HG02981 (cell line): ENCODE measurements around the gene HOXB9.

Experiments used
- ATAC-seq: cut with Tn5 transposase; IDR thresholded peaks from one replicate; pipeline ENCODE4 v1.9.1; 2021; ENCODE audit warnings: mild to moderate bottlenecking, moderate library complexity; ENCODE audit not compliant: unreplicated experiment

HOXB9 gene

GRCh38 chr17:48588528-48588927 lies 37.6 kb downstream of the HOXB9 start:
- no peak for ATAC-seq

- ATAC-seq, result no peak
These were observed 38.1 kb downstream of the HOXB9 start for GRCh38 chr17:48588074-48588415.

DNA sequence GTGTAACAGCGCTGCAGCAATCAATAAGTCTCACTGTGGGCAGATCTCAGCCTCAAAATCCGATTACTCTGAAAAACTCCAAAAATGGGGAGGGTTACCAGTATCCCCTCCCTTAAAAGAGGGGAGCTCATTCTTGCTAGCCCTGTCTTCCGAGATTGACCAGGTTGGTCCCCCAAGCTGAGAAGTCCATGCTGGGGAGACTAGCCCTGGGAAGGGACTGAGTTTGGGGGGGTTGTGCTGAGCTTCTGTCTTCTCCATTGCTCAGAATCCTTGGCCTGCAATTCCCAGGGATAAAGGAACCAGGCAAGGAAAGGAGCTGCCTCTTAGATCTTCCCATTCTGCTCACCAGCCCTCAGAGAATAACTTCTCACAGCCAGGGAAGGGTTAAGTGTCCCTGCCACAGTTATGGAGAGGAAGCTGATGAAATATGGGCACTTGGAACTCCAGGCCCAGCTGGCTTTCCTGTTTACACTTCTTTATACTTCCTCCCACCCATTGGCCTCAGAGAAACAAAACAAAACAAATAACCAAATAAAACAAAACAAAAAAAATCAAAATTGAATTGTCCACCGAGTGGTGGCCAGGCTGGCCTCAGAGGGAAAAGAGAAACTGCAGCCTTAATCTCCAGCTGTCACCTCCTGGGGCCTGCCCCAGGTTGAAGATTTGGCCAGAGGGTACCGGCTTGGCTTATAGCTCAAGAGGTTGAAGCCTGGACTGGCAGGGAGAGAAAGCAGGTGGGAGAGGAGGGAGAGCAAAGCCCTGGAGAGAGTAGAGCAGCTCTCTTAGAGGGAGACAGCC lies 38.7 kb downstream of the HOXB9 start:
- ATAC-seq, result no peak

DNA sequence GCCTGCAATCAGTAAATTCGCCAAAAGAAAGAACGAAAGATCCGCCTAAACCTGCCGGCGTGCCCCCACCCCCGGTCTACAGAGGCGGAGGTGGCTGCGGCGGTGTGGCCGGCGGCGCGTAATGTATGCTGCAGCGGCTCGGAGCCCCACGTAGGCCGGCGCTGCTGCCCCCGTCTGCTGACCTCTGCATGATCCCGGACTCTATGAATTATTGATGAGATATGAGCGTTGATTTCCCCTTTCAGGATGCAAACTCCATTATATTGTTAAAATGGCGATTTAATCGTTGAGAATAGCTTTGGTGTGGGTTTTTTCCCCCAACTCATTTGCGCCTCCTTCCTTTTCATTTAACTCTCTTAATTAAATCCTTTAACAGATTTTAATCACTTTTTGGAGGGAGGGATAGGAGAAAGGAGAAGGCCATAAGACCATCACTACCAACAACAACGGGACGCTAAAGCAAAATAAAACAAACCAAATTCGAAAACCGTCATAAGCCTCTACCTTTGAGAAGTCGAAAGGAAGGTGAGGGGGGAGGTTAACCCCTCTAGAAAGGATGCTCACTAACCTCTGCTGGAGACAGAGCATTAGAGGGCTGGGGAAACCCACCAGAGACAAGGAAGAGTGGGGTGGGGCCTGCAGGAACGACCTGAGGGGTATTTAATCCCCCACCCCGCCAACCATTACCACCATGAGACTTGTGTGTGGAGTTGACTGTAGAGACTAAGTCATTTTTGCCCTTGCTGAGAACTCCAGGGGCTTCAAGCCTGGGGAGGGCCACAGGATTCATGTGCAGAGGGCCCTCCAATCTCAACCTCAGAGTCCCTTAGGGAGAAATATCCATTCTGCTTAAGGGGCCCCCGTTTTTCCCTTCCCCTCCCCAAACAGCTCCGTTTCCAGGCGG lies 39.6 kb downstream of the HOXB9 start:
- no peak for ATAC-seq

DNA sequence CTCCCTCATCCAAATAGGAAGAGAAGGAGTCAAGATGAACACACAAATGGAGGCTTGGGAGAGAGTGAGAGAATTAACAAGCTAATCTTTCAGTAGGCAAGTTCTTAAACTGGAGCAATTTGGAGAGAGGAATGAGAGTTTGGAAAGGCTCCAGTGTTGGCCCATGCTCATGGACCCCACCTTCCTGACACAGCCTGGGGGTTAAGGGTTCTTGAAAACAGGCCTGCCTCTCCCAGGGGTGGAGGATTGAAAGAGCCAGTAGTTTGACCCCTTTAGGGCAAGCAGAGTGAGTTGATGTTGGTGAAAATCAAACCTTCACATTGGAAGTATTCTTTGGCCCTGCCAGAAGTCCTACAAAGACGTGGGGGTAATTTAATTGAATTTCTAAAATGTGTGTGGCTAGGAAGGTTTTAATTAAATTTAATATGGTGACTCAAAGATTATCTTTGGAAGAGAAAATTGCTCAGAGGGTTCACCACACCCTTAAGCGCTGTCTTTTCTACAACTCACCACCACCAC lies 41.9 kb downstream of the HOXB9 start:
- ATAC-seq, result no peak

- ATAC-seq, result no peak
These were observed 42.4 kb downstream of the HOXB9 start for GRCh38 chr17:48583708-48584222.

DNA sequence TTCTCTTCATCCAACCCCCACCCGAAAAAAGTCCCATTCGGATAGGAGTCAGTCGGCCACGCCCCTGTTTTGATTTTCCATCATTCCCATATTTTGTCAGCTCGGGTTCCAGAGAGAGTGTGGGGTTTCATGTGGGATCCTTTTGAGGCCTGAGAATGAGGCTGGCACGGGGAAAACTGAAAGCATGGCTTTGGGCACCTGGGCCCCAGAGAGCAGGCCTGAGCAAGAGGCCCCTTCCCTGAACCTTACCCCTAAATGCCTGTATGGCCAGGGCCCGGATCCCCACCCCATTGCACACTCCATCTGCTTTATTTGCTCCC lies 43.4 kb downstream of the HOXB9 start:
- ATAC-seq, result no peak

- ATAC-seq, result no peak
These were observed 46.2 kb downstream of the HOXB9 start for GRCh38 chr17:48579760-48580554.

GRCh38 chr17:48579471-48579759 lies 46.7 kb downstream of the HOXB9 start:
- no peak for ATAC-seq

DNA sequence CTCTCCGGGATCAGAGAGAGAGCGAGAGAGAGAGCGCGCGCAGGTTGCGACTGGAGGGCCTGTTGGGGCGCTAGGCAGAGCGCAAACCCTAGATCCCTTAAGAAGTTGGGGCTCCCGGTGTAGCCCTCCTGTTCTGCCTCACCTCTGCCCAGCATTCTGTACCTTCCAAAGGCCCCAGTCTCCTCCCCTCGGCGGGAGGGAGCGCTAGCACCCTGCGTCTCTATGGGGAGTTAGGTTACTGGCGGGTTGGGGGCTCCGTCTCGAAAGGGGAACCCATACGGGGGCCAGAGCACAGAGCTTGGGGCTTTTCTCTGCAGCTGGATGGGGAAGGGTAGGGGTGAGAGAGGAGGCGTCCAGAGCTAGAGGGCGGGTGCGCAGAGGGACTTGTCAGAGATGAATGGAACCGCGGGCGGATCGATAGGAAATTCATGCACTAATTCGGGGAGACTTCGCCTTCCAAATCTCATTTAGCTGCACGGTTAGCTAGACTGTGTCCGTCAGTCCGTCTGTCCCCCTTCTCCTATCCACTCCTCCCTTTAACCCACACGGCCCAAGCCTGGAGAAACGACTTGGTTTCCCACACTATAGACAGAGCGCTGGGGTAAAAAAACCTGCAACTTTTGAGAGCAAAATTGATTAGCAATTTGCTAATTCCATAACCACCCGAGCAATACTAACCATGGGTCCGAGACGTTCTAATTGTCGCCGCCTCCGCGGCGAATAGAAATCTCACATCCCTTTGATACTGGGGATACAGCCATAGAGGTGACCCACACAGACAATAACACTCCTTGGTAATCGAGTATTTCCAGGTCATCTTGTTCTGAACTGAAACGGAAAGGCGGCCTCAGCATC lies 47.3 kb downstream of the HOXB9 start:
- ATAC-seq, result no peak

GRCh38 chr17:48577946-48578615 lies 48.1 kb downstream of the HOXB9 start, which contains the start of gene HOXB4:
TSS of gene HOXB4 (minus strand) at chr17:48578350. CDS start at chr17:48578319, 31 bp downstream.
- ATAC-seq, result no peak

DNA sequence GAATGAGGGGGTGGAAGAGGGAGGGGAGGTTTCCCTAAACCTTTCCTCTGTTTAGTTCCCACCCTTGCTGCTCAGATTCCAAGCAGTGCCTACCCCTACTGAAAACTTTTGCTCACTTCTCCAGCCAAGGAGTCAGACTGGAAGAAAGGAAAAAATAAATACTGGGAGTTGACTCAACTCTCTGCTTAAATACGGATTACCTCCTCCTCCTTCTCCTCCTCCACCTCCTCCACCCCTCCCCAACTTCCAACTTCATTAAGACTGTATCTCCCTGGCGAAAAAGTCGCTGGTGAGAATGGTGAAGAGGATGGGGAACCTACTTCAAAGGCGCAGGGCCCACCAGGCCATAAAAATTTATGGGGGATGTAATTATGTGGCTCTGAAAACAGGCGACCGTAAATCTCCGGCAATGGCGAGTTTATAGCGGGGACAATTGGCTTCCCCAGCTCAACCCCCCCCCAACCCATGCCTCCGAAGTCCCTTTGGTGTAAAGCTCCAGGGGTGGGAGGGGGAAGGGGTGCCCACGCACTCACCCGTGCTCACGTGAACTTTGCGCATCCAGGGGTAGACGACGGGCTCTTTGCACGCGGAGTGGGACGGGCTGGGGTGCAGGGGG lies 48.7 kb downstream of the HOXB9 start:
- no peak for ATAC-seq

DNA sequence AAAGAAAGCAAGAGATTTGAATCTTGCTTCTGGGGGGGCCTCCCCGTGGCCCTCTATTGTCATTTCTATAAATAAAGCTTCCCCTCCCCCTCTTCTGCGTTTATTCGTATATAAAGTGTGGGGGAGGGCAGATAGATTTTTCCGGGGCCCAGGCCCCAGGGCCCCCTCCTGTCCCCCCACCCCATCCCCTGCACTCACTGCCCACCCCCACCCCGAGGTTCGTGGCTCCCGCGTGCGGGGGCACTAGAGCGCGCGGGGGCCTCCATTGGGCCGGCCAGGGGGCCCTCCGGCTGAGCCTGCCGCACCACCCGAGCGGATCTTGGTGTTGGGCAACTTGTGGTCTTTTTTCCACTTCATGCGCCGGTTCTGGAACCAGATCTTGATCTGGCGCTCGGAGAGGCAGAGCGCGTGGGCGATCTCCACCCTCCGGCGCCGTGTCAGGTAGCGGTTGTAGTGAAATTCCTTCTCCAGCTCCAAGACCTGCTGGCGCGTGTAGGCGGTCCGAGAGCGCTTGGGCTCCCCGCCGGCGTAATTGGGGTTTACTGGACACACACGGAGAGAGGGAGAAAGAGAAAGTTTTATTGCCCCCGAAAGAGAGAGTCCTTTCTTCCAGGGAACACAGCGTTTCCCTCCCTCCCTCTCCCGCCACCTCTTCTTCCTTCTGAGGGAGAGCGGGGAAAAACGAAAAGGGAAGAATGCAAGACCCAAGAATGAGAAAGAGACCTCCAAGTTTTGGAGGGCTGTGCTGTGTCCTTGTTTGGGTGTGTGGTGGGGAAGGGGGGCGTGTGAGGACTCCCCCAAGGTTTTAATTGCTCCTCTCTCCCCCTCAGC lies 49.5 kb downstream of the HOXB9 start:
- no peak for ATAC-seq

DNA sequence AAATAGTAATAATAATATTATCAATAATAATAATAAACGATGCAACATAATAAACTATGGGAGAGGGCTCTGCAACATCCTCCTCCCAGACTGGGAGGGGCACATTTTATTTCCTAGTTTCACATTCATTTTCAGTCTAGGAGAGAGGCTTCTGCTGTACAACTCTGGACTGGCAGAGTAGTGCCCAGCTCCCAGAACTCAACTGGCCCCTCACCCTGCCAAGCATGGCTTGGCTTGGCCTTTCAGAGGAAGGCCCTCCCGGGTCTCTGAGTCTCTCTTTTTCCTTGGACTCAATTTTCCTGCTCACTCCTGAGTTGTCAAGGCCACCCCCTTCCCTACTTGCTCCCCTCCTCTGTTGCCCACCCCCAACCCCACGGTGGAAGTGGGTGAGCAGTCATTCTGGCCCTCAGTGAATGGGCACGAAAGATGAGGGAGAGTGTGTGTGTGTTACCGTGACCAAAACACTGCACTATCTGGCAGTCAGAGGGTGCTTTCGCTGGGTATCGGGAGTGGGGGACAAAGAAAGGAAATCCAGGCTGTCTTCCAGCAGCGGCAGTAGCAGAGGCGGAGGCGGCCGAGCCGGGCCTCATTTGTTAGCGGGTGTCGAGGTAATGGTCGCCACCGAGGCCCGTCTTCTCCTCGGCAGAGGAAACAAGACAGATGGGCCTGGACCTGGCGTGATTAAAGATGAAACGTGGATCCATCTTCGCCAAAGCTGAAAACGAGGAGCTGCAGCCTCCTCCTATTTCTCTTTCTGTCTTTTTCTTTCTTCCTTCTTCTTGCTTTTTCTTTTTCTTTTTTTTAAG lies 50.3 kb downstream of the HOXB9 start:
- ATAC-seq, result no peak

GRCh38 chr17:48575066-48575582 lies 51.0 kb downstream of the HOXB9 start:
- no peak for ATAC-seq

DNA sequence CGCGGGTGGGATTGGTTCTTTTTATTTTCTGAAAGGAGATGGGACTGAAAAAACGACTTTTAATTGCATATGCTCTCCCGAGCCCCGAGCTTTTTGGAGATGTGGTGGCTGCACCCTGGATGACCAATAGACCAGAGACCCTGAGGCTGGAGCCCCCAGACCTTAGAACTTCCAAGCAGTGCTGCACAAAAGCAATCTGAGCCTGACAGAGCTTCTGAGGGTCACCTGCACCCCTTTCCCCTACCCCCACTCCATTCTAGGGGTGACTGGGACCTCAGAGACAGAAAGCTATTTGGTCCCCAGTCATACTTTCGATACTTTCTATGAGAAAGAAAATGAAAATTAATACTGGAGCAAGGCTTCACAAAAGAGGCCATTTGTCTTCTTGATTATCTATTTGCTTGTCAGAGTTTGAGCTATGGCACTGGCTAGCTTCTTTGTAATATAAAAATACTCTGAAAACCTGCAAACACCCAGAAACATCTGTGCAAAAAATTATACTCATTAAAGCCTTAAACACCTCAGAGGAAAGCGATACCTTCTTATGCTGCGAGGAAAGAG lies 51.6 kb downstream of the HOXB9 start:
- no peak for ATAC-seq

- no peak for ATAC-seq
These were observed 54.2 kb downstream of the HOXB9 start for GRCh38 chr17:48571826-48572417.
